CD4-positive, alpha-beta T cell treated with Interferon alpha-2 for 1 hour (primary cell): ENCODE results near the gene ZNF836.
"Not testable (repeated sequence)": the region's sequence is repeated elsewhere in the genome, so short reads cannot be mapped to it uniquely, and the experiment has no call there.

Experiments used
- DNase-seq, 2 donors: peaks; one replicate each; pipeline ENCODE4 v3.0.0-alpha.2; 2020 to 2022

The ZNF836 gene

GRCh38 chr19:52171321-52172169, at the start of gene ZNF836:
Gene ZNF836, minus strand, starts transcription at chr19:52171621. Its CDS starts 3,549 bp downstream, at chr19:52168072.
- DNase-seq: peak; percentile 94 to 95

GRCh38 chr19:52221031-52221430, 49.6 kb upstream of the ZNF836 start:
- DNase-seq: no peak

DNA sequence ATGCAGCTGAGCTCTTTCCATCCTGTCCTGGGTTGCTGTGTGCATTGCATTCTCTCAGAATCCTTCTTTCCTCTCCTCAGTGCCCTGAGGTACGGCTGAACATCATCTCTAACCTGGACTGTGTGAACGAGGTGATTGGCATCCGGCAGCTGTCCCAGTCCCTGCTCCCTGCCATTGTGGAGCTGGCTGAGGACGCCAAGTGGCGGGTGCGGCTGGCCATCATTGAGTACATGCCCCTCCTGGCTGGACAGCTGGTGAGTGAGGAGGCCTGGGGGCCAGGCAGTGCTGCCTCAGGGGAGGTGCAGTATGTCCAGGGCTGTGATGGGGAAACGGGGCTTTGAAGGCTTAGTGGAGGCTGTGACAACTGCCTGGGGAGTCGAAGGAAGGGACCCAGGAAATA, 48.2 kb upstream of the ZNF836 start:
- DNase-seq: no peak

- DNase-seq: no peak
Observed at GRCh38 chr19:52217576-52217975, 46.2 kb upstream of the ZNF836 start.

DNA sequence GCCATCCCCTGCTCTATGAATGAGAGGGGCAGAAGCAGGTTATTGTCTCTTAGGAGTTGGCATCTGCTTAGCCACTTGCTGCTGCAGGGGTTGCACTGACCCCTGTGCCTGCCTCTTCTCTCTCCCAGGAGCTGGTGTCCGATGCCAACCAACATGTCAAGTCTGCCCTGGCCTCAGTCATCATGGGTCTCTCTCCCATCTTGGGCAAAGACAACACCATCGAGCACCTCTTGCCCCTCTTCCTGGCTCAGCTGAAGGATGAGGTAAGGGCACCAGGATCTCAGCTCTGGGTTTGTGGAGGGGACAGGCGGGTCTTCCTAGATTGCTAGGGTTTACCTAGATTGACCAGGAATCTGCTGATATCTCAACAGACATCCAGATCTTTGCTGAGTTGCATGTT, 45.0 kb upstream of the ZNF836 start:
- no peak for DNase-seq

GRCh38 chr19:52214241-52214640, 42.8 kb upstream of the ZNF836 start:
- no peak for DNase-seq

GRCh38 chr19:52212572-52213255, 41.3 kb upstream of the ZNF836 start:
- no peak for DNase-seq

DNA sequence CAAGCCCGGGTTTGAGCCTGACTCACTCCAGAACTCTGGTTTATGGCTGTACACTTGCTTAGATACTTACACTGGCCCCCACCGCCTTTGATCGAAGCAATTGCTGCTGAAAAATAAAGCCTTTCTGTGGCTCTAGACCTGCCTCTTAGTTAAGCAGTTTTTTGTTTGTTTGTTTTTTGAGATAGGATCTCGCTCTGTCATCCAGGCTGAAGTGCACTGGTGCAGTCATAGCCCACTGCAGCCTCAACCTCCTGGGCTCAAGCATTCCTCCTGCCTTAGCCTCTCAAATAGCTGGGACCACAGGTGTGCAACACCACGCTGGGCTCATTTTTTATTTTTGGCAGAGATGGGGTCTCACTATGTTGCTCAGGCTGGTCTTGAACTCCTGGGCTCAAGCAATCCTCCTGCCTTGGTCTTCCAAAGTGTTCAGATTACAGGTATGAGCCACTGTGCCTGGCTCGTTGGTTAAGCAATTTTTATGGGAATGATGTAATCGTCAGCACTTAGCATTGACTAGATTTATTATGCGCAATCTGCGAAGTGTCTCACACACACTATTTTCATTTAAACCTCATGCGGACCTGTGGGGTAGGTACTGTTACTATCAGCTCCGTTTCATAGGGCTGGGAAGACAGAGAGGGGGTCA, 40.6 kb upstream of the ZNF836 start:
- no peak for DNase-seq

DNA sequence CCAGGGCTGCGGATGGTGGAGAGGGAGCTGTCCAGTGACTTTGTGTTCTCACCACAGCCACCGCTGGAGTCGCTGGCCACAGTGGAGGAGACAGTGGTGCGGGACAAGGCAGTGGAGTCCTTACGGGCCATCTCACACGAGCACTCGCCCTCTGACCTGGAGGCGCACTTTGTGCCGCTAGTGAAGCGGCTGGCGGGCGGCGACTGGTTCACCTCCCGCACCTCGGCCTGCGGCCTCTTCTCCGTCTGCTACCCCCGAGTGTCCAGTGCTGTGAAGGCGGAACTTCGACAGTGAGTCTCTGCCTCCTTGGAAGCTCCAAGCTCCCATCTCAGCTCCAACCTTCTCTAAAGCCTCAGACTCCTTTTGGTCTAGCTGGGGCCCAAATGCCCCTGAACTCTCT, 39.8 kb upstream of the ZNF836 start:
- DNase-seq: no peak

DNA sequence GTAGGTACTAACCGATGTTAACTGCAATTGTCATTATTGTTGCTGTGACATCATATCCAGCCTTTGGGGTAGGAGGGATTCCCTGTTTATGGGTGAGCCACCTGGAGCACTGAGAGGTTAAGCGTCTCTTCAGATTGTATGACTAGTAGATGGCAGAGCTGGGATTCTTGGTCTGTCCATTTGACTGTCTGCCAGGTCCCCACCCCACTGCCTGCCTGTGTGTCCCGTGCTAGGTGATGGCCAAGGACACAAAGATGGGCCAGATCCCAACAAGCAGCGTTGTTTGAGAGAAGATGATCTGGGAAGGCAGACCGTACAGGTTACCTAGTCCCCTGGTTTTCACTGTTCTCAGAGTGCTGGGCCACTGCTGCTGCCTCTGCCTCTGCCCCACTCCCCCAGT, 35.1 kb upstream of the ZNF836 start:
- no peak for DNase-seq

DNA sequence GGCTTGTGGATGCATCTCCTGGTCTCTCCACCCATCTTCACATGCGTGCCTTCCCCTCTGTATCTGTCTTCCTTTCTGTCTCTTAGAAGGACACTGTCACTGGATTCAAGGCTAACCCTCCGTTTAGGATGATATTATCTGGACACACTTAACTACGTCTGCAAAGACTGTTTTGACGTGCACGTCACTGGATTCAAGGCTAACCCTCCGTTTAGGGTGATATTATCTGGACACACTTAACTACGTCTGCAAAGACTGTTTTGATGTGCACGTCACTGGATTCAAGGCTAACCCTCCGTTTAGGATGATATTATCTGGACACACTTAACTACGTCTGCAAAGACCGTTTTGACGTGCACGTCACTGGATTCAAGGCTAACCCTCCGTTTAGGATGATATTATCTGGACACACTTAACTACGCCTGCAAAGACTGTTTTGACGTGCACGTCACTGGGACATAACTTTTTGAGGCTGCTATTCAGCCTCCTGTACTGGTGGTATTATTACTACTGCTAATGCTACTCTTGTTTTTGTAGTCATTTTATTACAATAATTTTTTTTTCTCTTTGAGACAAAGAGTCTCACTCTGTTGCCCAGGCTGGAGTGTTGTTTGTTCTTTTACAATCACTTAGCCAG, 29.5 kb upstream of the ZNF836 start:
- DNase-seq: not testable (repeated sequence)

- no peak for DNase-seq
Observed at GRCh38 chr19:52200044-52200443, 28.6 kb upstream of the ZNF836 start.

- no peak for DNase-seq
Observed at GRCh38 chr19:52198678-52199077, 27.3 kb upstream of the ZNF836 start.

- no peak for DNase-seq
Observed at GRCh38 chr19:52197964-52198363, 26.5 kb upstream of the ZNF836 start.

- DNase-seq: no peak
Observed at GRCh38 chr19:52196256-52196967, 25.0 kb upstream of the ZNF836 start.

- no peak for DNase-seq
Observed at GRCh38 chr19:52191951-52192350, 20.5 kb upstream of the ZNF836 start.

DNA sequence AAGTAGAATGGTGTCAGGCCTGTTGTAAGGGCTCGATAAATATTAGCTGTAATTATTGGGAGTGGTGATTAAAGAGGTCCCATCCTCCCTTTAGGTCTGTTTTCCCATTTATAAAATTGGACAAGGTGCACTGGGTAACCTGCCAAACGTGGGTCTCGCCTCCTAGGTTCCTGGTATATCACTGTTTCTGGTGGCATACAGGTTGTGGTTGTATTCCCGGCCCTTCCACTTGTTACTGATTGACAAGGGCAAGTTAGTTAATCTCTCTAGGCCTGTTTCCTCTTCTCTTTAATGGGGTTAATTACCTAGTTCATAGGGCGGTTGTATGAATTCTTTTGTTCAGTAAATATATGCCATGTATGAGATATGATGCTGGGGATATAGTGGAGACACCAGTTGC, 20.0 kb upstream of the ZNF836 start:
- no peak for DNase-seq

DNA sequence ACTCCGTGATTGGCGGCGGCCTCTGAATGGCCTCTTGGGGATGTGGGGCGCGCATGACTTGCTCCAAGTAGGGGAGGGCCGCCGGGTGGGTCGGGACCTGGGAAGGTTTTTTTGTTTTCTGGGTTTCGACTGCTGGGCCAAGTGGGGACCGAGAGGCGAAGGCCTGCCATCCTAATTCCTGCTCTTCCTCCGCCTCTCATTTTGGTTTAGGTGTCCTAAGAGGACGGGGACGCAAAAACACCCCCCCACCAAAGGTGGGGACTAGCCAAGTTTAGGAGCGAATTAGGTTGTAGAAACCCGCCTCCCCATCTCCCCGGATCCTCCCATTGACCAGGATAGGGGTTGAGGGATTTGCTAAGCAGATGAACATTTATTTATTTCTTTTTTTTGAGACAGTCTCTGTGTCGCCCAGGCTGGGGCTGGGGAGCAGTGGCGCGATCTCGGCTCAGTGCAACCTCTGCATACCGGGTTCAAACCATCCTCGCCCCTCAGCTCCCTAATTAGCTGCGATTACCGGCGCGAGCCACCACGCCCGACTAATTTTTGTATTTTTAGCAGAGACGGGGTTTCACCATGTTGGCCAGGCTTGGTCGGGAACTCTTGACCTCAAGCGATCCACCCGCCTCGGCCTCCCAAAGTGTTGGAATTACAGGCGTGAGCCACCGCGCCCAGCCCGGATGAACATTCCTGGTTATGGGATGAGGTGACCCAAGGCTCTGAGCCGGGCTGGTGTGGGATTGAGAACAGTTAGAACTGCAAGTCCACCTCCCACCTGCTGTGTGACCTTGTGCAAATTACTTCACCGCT, 19.3 kb upstream of the ZNF836 start:
- no peak for DNase-seq

DNA sequence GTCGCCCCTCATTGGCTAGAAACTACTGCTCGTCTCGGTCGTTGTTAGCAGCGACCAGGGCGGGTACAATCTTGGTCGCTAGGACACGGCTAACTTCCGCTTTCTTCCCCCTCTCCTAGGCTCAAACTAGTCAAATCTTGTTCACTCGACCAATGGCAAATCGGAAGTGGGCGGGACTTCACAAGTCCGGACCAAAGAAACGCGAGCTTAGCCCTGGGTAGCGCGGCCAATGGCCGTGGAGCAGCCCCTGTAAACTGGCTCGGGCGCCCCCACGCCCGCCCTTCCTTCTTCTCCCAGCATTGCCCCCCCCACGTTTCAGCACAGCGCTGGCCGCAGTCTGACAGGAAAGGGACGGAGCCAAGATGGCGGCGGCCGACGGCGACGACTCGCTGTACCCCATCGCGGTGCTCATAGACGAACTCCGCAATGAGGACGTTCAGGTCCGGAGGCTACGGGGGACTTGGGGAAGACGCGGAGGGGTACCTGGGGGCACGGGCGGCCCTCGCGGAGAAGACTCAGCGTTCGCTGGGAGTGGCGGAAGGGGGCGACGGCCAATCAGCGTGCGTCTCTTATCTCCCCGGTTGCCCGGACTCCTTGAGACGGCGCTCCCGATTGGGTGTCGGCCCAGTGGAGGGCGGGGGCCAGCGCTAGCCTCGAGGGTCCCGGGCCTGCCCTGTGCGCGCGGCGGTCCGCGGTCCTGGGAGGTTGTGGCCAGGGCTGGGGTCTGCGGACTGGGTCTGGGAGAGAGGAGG, 18.5 kb upstream of the ZNF836 start, which contains the start of gene PPP2R1A:
Gene PPP2R1A (plus strand): TSS at position 318 of the 752 bp plus-strand sequence. CDS start 45 bp downstream, at position 363.
- peak; percentile 100 for DNase-seq

DNA sequence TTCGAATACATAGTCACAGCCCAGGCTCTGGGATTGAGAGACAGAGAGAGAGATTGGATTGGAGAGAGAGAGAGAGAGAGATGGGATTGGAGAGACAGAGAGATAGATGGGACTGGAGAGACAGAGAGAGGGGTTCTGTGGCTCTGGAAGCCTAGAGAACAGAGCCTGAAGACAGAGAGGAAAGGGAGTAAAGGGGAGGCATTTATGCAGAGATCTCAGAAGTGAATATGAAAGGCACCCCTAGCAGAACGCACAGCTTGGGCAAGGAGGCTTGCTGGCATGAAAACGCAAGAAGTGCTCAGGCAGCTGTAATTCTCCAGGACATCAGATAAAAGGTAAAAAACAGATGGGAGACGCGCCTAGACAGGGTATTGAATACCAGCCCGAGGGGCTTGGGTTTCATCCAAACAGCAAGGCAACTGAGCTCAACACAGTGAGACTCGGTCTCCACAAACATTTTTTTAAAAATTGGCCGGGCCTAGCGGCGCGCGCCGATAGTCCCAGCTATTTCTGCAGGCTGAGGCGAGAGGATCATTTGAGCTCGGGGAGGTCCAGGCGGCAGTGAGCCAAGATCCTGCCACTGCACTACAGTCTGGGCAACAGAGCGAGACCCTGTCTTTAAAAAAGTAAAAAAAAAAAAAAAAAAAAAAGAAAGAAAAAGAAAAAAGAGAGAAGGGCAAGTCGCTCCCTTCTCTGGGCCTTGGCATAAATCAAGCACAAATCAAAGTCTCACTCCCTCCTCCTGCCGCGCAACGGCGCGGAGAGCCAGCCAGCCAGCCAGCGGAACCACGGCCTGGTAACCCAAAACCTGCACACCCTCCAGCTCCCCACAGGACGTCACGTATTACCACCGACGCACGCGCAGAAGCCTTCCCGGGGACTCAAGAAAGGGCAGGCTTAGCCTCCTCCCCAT, 17.7 kb upstream of the ZNF836 start:
- no peak for DNase-seq
